AG09309 (cell line): Measurements from ENCODE around the gene ATP1A2.

Experiments
- DNase-seq: peaks from one replicate; pipeline ENCODE4 v3.0.0-alpha.2; 2010; ENCODE audit warnings: low read depth
- H3K4me3 ChIP-seq: 2 replicates; pipeline ENCODE4 v1.5.1; 2011; ENCODE audit warnings: mild to moderate bottlenecking, low read depth, low read length, moderate library complexity; ENCODE audit not compliant: control insufficient read depth
- CTCF ChIP-seq: IDR thresholded peaks from 2 replicates; pipeline ENCODE4 v1.5.1; 2011; ENCODE audit warnings: mild to moderate bottlenecking, low read depth, low read length, inconsistent platforms; ENCODE audit not compliant: insufficient read depth, control insufficient read depth; ENCODE audit errors: missing control alignments

The ATP1A2 gene

GRCh38 chr1:160177231-160177630 lies 61.7 kb downstream of the ATP1A2 start:
- no peak for DNase-seq
- no peak overlapping the region for H3K4me3 ChIP-seq
- TF ChIP-seq CTCF = no peak

DNA sequence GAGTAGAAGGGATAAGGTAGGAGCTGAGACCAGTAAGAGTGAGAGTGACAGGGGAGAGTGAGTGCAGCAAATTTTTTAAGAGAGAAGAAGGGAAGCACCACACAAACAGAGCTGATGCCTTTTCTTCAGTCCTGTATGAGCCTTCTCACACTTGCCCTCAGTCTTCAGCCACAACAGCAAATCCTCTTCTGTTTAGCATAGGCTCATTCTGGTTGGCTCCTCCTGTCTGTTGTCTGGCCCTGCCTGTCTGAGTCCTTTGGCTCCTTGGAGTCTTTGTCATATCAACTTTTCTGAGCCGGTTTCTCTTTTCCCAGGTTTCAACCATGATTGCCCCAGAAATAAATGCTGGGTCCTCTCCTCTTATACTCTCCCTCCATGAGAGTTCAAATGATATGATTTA lies 62.1 kb downstream of the ATP1A2 start:
- no peak overlapping the region for H3K4me3 ChIP-seq
- no peak for DNase-seq
- no peak for TF ChIP-seq CTCF

GRCh38 chr1:160178731-160179130 lies 63.2 kb downstream of the ATP1A2 start:
- TF ChIP-seq CTCF = no peak
- no peak overlapping the region for H3K4me3 ChIP-seq
- DNase-seq = no peak

DNA sequence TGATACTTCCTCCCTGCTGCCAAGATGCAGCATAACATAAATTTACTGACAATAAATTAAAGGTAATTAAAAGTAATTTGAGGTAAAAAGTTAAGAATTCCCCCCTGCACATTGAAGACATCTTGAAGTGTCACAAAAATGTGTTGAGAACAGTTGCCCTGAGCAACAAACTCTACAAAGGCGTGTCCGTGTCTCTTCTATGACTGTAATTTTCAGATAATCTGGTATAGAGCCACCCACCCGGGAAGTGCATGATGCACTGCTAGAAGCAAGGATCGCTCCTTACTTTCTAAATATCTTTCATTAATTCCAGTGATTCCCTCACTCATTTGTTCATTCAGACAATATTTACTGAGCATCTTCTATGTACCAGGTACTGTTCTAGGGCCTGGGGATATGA lies 63.8 kb downstream of the ATP1A2 start:
- no peak overlapping the region for H3K4me3 ChIP-seq
- TF ChIP-seq CTCF = no peak
- DNase-seq = no peak

DNA sequence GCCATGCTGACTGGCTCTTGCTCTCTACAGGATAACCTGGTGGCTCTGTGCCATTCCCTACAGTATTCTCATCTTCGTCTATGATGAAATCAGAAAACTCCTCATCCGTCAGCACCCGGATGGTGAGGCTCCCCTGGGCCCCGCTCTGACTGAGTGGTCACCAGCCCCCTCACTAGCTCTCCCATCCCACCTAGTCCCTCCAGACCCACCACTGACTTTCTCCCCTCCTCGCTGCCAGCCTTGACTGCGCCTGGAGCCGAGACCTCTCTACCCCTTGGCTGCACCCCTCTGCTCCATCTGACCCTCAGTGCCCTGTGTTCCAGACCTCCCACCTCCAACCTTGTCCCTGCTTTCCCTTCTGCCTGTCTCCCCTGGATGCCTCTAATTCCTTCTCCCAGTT lies 70.7 kb downstream of the ATP1A2 start:
- no peak for TF ChIP-seq CTCF
- H3K4me3 ChIP-seq = no peak overlapping the region
- DNase-seq = no peak

DNA sequence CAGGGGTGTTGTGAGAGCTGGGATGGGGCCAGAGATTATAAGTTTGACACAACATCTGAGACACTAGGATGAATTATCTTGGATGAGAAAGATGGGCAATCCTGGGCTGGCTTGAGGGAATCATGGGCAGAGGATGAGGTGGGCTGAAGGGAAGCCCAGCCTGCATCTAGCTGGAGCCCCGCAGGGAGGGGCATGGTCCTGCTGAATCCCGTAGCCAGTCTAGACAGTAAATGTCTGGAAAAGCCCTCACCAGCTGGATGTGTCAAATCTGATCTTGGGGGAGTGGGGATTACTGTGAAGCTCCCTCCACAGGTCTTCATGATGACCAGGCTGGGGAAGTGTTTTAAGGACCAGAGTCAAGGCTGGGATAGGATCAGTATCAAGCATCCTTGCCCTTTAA lies 71.2 kb downstream of the ATP1A2 start:
- H3K4me3 ChIP-seq = no peak overlapping the region
- no peak for TF ChIP-seq CTCF

DNA sequence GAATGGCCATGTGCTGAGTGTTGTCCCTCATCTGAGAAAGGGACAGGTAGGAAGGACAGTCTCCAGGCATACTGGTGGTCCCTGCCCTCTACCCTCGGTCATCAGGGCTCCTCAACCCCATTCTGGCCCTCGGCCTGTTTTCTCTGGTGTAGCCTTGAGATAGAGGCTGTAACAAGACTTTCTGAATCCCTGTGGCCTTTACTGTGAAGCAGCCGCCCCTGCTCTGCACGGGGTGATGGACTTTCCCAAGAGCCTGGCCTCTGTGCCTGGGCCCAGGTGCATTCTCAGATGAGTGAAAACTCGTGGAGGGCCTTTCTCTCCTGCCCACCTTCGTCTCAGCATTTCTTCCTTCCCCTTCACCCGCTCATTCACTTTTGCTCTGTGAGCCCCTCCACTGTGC lies 71.8 kb downstream of the ATP1A2 start:
- TF ChIP-seq CTCF = no peak
- no peak for DNase-seq
- H3K4me3 ChIP-seq = no peak overlapping the region

More for the DNA sequence above, 71.2 kb downstream of the ATP1A2 start:
- no peak for DNase-seq
